Heart right ventricle (tissue), 16 donors: ENCODE results near the gene DENND1A. TPM values are rescaled to one million over a fixed set of nuclear protein-coding genes. Genes with fewer than 3 reads are reported as not detected.

Experiments used
- ATAC-seq, 8 donors: fragments of 200-7000 bp; cut with Tn5 transposase; one replicate each; pipeline ENCODE4 v1.9.1; 2020; ENCODE audit warnings: mild to moderate bottlenecking in 8 of 8, moderate library complexity in 8 of 8, moderate number of reproducible peaks in 1 of 8
- DNase-seq, 2 donors: peaks; one replicate each; pipeline ENCODE4 v3.0.0-alpha.2; 2020
- H3K27ac ChIP-seq, 10 donors: fragments of 200-600 bp; sonication (generic) in 2 of 10; one replicate each; pipeline versions ENCODE4 v1.5.0 to v1.8.0; 2020 to 2022; ENCODE audit warnings: mild to moderate bottlenecking in 3 of 10
- H3K27me3 ChIP-seq, 7 donors: fragments of 200-600 bp; one replicate each; pipeline ENCODE4 v1.8.0; 2021 to 2022; ENCODE audit warnings: mild to moderate bottlenecking in 2 of 7
- H3K36me3 ChIP-seq, 9 donors: fragments of 200-600 bp; sonication (generic) in 1 of 9; one replicate each; pipeline versions ENCODE4 v1.5.0 to v1.8.0; 2020 to 2022; ENCODE audit warnings: mild to moderate bottlenecking in 2 of 9
- H3K4me1 ChIP-seq, 9 donors: fragments of 200-600 bp; sonication (generic) in 1 of 9; one replicate each; pipeline versions ENCODE4 v1.5.0 to v1.8.0; 2020 to 2022; ENCODE audit warnings: mild to moderate bottlenecking in 4 of 9
- H3K4me3 ChIP-seq, 10 donors: fragments of 200-600 bp; sonication (generic) in 2 of 10; one replicate each; pipeline versions ENCODE4 v1.5.0 to v1.8.0; 2020 to 2022; ENCODE audit warnings: mild to moderate bottlenecking in 7 of 10, moderate library complexity in 2 of 10
- H3K9me3 ChIP-seq, 11 donors: fragments of 200-600 bp in 10 of 11; sonication (generic) in 2 of 11; one replicate each; pipeline versions ENCODE4 v1.5.0 to v1.8.0; 2013 to 2022; ENCODE audit warnings: mild to moderate bottlenecking in 2 of 11, control low read depth in 1 of 11, moderate library complexity in 1 of 11
- CTCF ChIP-seq, 9 donors: fragments of 200-600 bp; sonication (generic) in 2 of 9; IDR thresholded peaks; one replicate each; pipeline versions ENCODE4 v1.5.0 to v1.8.0; 2021 to 2022; ENCODE audit warnings: antibody characterized with exemption in 9 of 9, mild to moderate bottlenecking in 5 of 9, moderate library complexity in 1 of 9
- WGBS, 2 donors: extraction: QIAGEN DNeasy Blood & Tissue Kit; methylation state at CpG; one replicate each; pipeline ENCODE4 v1.1.7; 2013; ENCODE audit warnings: inconsistent platforms in 1 of 2; 5-methylcytosine and 5-hydroxymethylcytosine counted together
- intact Hi-C, 10 donors: fragments of 100-400 bp; cut with DNase I; formaldehyde crosslinking; loops; one replicate each; pipeline versions ENCODE4 v1.11.1 to v1.14.2; 2022
- polyA plus RNA-seq, 2 donors: library from polyadenylated mRNA; stranded (reverse); fragments of 200-250 nt; gene quantifications; one replicate each; pipeline ENCODE4 v1.2.3, GENCODE V29; 2013
- total RNA-seq, 10 donors: library from RNA; stranded (reverse); fragmentation: NEBNext Ultra II Directional in 3 of 10; extraction: Animal tissue kit (Norgen Biotek cat#: 25700) in 3 of 10; gene quantifications; one replicate each; pipeline versions ENCODE4 v1.2.1 to v1.2.4, GENCODE V29; 2021 to 2023
- donor health status: Arrhythmogenic right ventricular cardiomyopathy.
- donor health status: ischemic (EF 13 %, LVEDD 7.1; RV severe dilation, severe dysfunction).
- donor health status: healthy with polysubstance abuse.
- donor health status: DM: no; HTN: yes; CAD: no.
- donor health status: DM: no; HTN: no; CAD: no.
- donor health status: ischemic (EF 25% LVEDD 6.9; RV normal size, moderate dysfunction).
- donor health status: ischemic (EF 25% LVEDD 5.7; RV mildly dilated, moderate dysfunction).
- donor health status: healthy.
- donor health status: DM: yes; HTN: yes; CAD: no.
- donor health status: Ischemic cardiomyopathy.
- donor health status: ischemic (EF 35%, LVEDD 5.7; RV mildly dilated, moderate dysfunction).
- donor health status: nonischemic (EF 11% LVEDD 7.7; RV severe dilation, severe dysfunction).
- donor health status: DM: yes; HTN: yes; CAD: no.
- donor health status: PGD.
- donor health status: ischemic (EF 29% LVEDD 5.4; RV normal size, mild dysfunction).
- donor health status: nonischemic (EF 23%, LVEDD 6.1; RV moderate dilation, normal function).

Gene DENND1A
- total and polyA plus RNA-seq, 12 donors = 7.3 to 19.6 (median 12.2) TPM

GRCh38 chr9:123866497-123866896 lies 63.4 kb downstream of the DENND1A start:
- H3K27ac ChIP-seq = peak overlapping the region in 2 of 10 donors; percentile 42 to 80
- no peak for TF ChIP-seq CTCF (IDR thresholded peaks at IDR 0.05)
- no peak overlapping the region for H3K4me3 ChIP-seq
- intact Hi-C loops = loop anchor here in 3 of 10 donors (5.0 to 10.0 kb wide), 3 partner anchors 58 to 681 kb away; no protein-coding TSS in a partner anchor
- ATAC-seq (no peak), DNase-seq (no peak)
- no peaks in the 10 kb centered on the region for H3K27me3 ChIP-seq
- no peaks in the 10 kb centered on the region for H3K9me3 ChIP-seq
- WGBS, 2 donors = 75 to 81% methylated on average over 2 of the region's 2 CpGs
- H3K36me3 ChIP-seq = no peaks in the 10 kb centered on the region
- H3K4me1 ChIP-seq = peaks cover 0 to 69% (median 28%) of the 10 kb centered on the region in 9 donors

- intact Hi-C loops = loop anchor here in 3 of 10 donors (5.0 to 10.0 kb wide), 3 partner anchors 59 to 682 kb away; no protein-coding TSS in a partner anchor
- ATAC-seq = peak in 3 of 8 donors; percentile 34 to 48 (median 40)
Observed at GRCh38 chr9:123865226-123866000, 64.5 kb downstream of the DENND1A start.

GRCh38 chr9:123864251-123864650 lies 65.7 kb downstream of the DENND1A start:
- Histone ChIP-seq H3K4me1 (peaks cover 0 to 76% (median 32%) of the 10 kb centered on the region in 9 donors), H3K9me3 (no peaks in the 10 kb centered on the region), H3K4me3 (no peak overlapping the region), H3K27ac (peak overlapping the region in 2 of 10 donors; percentile 17 to 41), H3K27me3 (no peaks in the 10 kb centered on the region), H3K36me3 (no peaks in the 10 kb centered on the region)
- no peak for TF ChIP-seq CTCF (IDR thresholded peaks at IDR 0.05)
- intact Hi-C loops = loop anchor here in 1 of 10 donors (10.0 kb wide), 1 partner anchor 61 kb away; no protein-coding TSS in a partner anchor
- 79 to 82% methylated on average over 9 of the region's 9 CpGs for WGBS, 2 donors
- DNase-seq = no peak
- peak in 1 of 8 donors; percentile 43 for ATAC-seq

More at GRCh38 chr9:123865226-123866000, 64.5 kb downstream of the DENND1A start:
- Histone ChIP-seq H3K27ac (peak overlapping the region in 6 of 10 donors; percentile 16 to 80 (median 49)), H3K36me3 (no peaks in the 10 kb centered on the region), H3K9me3 (no peaks in the 10 kb centered on the region), H3K4me3 (no peak overlapping the region), H3K27me3 (no peaks in the 10 kb centered on the region), H3K4me1 (peaks cover 0 to 78% (median 32%) of the 10 kb centered on the region in 9 donors)
- 82 to 87% methylated on average over 3 of the region's 3 CpGs for WGBS, 2 donors
- TF ChIP-seq CTCF (IDR thresholded peaks at IDR 0.05) = no peak
- DNase-seq = no peak

- no peak for TF ChIP-seq CTCF (IDR thresholded peaks at IDR 0.05)
- Histone ChIP-seq H3K9me3 (no peaks in the 10 kb centered on the region), H3K4me3 (no peak overlapping the region), H3K36me3 (no peaks in the 10 kb centered on the region), H3K27me3 (no peaks in the 10 kb centered on the region), H3K27ac (peak overlapping the region in 1 of 10 donors; percentile 41), H3K4me1 (peaks cover 0 to 69% (median 32%) of the 10 kb centered on the region in 9 donors)
- WGBS, 2 donors = 60 to 71% methylated on average over 5 of the region's 5 CpGs
- intact Hi-C loops = loop anchor here in 1 of 10 donors (10.0 kb wide), 1 partner anchor 61 kb away; no protein-coding TSS in a partner anchor
- peak in 1 of 8 donors; percentile 48 for ATAC-seq
- no peak for DNase-seq
Observed at GRCh38 chr9:123863164-123863855, 66.6 kb downstream of the DENND1A start.
